Cortex of kidney (tissue), 1 donor: Measurements from ENCODE around the gene ALDH1L1.

ENCODE experiments used
- DNase-seq: peaks from one replicate; lab custom pipeline; 2025; lab: John Stamatoyannopoulos, UW

Gene ALDH1L1

GRCh38 chr3:126154391-126155279 is 25.8 kb downstream of the ALDH1L1 start:
- no peak for DNase-seq

DNA sequence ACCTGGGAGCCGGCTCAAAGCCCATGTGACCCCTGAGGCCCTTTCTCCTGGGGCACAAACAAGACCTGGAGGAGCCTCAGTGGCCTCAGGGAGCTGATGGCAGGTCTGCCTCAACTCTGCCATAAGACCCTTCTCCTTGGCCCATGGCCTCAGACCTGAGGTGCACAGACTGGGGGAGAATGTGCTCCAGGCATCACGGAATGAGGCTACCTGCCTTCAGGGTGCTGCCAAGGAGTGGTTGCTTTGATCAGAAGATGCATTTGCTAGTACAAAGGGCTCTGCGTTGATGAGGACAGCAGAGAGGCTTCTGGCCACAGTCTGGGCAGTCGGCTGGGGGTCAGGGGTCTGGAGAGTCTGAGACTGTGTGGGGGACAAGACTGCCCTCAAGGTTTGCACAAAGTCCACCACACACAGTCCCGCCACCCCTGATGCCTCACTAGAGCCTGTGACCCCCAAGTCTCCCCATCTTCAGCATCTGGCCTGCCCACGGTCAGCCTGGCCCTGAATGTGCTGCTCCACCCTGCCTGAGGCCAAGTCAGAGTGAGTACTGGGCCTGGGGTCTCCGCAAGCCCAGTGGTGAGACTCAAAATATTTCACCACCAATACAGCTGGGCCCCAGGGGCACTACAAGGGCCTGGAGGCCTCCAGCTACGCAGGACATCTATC is 26.6 kb downstream of the ALDH1L1 start:
- DNase-seq: no peak

- no peak for DNase-seq
These were observed 27.3 kb downstream of the ALDH1L1 start for GRCh38 chr3:126152901-126153694.

- DNase-seq: no peak
These were observed 27.9 kb downstream of the ALDH1L1 start for GRCh38 chr3:126152458-126152857.

DNA sequence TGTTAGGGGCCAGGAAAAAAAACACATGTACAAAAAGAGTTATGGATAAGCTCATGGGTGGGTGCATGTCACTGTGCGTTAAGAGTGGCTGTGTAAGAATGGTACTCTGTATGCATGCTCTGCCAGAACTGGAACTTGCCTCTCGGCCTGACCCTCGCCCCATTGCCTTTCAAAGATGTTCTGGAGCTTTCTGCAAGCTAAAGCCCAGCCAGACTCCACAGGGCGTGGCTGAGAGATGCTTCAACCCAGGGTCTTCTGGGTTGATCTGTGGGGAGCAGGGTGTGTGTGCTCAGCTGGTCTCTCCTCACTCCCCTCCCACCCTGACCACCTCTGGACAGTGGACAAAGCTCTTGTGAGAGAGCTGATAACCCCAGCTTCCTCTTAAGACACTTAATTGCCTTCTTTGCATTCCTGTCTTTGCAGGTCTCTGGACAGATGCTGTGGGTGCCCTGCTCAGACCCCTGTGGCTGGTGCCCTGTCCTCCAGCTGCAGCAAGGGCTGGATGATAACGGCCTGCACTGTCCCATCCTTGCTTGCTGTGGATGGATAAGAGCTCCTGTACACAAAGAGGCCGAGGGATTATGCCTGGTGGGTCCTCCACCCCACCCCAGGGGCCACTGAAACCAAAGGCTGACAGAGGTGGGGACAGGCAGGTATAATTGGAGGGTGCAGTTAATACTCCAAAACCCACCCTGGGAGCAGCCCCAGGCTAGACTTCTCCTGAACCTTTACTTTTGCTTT is 28.7 kb downstream of the ALDH1L1 start:
- no peak for DNase-seq

DNA sequence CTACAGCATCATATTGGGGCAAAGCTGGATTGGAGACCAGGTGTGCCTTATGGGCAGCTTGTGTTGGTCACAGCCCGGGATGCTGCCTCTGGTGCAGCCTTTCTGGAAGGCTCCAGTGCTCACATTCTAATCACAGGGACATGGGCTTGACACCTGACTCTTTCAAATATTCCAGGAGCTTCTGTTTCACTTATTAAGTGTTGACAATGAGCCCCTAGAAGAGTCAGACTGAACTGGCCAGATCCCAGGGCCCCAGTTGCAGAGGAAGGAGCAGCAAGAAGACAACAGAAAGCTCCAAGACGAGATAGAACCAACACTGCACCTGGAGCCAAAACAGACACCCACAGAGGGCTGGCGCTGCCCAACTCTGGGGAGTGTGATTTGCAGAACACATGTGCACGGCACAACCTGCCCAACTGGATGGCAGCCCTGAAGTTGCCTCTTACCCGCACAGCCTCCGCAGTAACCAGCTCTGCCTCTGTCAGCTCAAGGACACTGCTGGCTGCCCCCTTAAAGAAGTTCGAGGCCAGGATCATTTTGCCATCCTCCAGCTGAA is 30.3 kb downstream of the ALDH1L1 start:
- no peak for DNase-seq

DNA sequence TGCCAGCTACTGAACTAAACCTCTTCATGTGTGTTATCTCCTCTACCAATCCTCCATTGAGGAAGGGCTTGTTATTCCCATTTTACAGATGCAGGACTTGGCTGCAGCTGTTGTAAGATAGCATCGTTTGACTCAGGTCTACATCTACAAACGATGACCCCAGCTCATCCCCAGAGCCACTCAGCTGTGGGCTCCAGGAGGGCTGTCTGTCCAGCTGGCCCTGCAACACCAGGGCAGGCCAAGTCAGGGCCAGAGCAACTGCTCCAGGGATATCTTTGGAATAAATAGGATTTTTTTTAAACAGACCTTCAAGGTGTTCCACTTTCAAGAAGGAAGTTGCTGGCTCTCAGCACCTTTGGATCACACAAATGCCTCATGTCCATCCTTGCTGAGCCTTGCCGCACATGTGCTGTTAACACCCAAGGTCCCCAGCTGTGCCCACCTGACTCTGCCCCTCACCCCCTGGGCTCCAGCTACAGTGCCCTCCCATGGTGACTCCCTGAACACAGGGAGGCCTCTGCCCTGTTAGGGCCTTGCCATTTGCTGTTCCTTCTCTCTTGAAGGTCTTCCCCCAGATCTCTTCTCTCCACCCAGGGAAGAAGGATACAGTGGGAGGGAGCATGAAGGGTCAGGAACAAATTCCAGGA is 31.0 kb downstream of the ALDH1L1 start:
- no peak for DNase-seq

DNA sequence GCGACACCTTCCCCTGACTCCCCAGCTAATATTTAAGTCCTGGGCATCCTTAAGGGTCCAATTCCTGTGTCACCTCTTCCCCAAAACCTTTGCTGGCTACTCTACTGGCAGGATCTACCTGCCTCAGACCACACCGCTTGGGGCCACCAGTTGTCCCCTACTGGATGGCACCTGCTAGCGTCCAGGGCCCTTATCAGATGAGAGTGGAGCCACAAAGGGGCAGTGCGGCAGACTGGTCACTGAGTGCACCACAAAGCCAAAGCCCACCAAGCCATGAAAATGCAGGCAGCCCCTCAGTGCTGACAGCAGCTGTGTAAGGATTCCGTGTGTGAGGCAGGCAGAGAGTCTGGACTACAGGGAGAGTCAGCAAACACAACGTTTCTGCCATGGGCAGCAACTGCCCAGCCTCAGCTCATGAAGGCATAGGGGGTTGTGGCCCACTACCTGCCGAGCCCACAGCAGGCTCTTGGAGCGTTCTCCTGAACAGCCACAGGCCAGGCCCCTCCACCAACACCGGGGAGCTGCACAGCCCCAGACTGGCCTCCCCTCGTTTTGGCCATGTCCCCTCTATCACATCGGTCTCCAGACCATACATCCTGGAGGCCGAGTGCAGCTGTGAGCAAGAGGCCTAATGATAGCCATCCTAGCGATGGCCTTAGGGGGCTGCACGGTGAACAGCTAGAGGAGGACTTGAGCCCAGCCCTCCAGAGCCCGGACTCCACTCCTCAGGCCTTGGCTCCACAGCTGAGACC is 32.3 kb downstream of the ALDH1L1 start:
- no peak for DNase-seq

DNA sequence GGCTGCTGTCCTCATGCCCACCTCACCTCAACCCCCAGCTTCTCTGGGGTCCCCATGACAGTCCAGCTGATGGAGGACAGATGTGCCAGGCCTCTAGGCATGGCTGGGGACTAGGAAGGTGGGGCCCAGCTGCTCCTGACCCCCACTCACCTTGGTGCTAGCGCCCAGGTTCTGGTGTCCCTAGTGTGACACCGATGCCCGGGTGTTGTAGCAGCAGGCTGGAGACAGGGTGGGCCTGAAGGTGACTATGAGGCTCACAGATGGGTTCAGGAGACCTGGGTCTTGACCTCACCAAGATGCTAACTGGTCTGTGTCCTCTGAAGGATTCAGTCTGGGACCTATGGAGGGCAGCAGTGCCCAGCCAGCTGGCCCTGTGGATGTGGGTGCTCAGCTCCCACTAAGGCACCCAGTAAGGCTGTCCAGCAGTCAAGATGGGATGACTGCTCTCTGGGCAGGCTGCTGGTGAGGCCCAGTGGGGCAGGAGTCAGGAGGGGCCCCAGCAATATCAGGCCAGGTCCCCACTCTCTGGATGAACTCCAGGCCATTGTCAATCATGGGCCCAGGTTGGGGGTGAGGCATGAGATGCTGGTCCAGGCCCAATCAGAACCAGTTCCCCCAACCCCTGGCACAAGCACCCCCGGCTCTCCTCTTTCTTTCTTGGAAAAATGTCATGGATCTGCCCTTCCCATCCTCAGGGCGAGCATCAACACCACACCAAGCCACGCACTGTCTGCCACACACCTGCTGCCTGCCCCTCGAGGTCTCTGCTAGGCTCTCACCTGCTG is 33.0 kb downstream of the ALDH1L1 start:
- no peak for DNase-seq

DNA sequence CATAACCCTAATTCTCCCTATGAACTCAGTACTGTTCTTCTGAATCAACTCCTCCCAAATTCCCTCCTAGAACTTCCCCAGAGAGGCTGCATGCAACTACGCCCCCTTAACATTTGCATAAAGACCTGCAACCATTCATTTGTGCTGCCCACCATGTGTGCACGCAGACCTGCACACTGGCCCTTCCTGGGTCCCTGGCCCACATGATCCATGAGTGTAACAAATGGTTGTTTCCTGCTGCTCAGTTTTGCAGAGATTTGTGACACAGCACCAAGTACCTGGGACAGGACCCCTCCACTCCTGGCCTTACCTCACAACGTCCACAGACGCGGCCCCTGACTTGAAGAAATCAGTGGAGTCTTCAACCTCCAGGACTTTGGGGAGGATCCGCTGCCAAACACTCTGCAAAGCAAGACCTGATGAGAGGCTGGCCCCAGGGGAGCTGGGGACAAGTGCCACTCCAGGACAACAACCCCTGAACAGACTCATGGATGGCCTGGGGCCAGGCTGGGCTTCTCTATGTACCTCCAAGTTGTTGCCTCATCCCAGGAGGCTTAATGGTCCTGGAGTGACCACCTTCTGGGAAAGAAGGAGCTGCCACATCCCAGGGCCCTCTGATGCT is 33.8 kb downstream of the ALDH1L1 start:
- DNase-seq: no peak

DNA sequence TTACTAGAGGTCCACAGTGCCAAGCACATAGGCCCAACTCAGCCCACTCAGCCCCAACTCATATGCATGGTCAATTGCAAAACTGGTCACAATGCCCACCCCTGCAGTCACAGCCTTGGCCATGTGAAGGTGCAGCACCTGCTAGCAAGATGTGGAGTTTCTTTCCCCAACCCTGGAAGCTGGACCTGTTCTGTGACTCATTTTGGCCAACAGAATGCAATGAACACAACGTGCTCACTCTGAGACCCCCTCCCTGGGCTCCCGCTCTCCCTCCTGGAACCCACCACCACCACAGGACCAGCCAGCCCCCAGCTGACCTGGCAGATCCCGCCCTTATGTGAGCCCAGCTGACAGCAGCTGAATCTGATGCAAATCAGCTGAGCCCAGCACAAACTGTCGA is 34.4 kb downstream of the ALDH1L1 start:
- no peak for DNase-seq

- DNase-seq: no peak
These were observed 37.7 kb downstream of the ALDH1L1 start for GRCh38 chr3:126142652-126143051.

DNA sequence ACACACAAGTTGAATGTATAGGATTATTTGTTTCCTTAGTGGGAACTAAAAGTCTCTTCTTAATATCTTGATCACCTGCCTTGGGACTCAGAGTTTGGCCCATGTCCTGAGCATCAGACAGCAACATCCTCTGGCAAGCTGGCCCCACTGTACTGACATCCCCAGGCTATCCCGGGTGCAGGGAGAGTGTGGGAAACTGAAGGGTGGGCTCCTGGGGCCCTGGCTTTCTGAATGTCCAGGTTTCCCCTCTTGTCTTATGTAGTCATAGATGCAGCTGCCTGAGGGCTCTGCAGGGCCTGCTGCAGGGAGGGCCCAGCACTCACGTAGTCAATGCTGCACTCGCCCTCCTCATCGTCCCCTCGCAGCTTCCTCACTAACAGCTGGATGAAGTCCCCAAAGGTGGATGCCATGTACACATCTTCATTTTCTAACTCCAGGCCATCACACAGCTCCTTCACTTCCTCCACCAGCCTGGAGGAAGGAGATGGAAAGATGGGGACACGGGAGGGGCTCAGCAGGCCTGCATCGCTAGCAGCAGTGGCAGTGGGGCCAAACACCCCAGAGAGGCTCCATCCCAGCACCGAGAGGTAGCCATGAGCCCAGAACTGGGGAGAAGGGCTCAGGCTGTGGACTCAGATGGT is 42.8 kb downstream of the ALDH1L1 start:
- DNase-seq: no peak

DNA sequence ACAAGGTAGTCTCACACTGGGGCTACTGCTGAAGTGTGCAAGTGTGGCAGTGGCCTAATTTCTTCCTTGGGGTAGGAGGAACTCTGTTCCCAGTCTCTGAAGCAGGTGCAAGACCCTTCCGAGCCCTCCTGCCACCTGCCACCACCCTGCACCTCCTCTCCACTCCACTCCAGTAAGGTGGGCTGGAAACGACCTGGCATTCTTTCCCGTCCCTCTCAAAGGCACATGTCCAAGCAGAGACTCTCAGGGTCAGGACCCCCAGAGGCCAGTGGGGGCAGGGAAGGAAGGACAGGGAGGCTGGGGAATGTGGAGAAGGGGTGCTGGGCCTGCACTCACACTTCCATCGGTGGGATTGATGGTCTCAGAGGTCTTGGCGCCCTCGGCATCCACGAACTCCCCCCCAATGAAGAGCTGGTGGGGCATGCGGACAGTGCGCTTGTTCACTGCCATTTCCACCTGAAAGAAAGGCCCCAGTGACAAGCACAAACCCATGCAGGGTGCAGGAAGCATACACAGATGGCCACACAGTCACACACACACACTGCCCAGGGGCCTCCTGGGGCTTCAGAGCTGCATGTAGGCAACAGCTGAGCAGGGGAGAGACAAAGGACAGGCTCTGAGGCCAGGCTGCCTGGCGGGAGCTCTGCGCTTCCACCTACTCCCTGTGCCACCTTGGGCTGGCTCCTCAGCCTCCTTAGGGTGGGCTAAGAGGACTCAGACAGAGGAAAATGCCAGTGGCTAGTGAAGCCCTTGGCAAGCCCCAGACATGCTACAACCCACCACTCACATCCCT is 43.8 kb downstream of the ALDH1L1 start:
- DNase-seq: no peak

- DNase-seq: no peak
These were observed 44.8 kb downstream of the ALDH1L1 start for GRCh38 chr3:126135406-126136076.

DNA sequence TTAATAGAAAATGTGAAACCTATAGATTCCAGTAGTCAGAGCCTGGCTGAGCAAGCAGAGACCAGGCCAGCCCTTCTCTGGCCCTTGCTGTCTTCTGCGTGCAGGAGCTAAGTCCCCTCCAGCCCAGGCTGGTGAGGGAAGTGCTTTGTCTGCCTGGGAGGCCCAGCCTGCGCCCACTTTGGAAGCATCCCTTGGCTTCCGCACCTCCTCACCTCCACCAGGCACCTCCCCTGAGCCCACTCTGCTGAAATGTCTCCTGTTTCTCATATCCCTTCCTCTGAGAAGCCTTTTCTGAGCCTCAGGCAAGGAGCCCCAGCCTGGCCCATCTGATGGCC is 45.3 kb downstream of the ALDH1L1 start:
- DNase-seq: no peak
